GM12801 (cell line): Measurements from ENCODE around the gene FRYL.

Source experiments
- TF ChIP-seq, protein P1 (sequence below): IDR thresholded peaks from one replicate; pipeline ENCODE4 v1.5.1; 2011; ENCODE audit warnings: control low read depth; ENCODE audit not compliant: insufficient read length; ENCODE audit errors: extremely low read depth

The FRYL gene

DNA sequence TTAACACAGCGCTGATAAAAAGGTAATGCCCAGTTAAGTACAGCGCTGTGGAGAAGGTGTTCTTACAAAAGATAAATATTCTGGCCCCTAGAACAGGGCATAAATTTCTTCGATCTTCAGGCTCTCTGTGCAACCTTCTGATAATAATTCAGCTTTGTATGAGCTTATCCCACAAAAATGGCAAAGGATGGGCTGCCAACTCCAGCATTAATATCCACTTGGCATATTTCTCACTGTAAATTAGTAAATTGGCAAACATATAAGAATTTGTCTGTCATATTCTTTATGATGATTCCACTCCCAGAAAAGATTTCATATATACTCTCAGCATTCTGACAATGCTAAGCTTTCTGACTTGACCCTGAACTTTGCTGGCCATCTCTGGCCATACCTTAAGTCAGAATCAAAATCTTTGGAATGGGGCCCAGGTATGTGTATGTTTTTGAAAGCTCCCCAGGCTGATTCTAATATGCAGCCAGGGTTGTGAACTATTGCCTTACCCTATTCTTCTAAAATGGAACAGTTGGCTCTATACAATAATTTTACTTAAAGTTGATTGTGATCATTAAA, 134.8 kb downstream of the FRYL start:
- TF ChIP-seq, protein P1, sequence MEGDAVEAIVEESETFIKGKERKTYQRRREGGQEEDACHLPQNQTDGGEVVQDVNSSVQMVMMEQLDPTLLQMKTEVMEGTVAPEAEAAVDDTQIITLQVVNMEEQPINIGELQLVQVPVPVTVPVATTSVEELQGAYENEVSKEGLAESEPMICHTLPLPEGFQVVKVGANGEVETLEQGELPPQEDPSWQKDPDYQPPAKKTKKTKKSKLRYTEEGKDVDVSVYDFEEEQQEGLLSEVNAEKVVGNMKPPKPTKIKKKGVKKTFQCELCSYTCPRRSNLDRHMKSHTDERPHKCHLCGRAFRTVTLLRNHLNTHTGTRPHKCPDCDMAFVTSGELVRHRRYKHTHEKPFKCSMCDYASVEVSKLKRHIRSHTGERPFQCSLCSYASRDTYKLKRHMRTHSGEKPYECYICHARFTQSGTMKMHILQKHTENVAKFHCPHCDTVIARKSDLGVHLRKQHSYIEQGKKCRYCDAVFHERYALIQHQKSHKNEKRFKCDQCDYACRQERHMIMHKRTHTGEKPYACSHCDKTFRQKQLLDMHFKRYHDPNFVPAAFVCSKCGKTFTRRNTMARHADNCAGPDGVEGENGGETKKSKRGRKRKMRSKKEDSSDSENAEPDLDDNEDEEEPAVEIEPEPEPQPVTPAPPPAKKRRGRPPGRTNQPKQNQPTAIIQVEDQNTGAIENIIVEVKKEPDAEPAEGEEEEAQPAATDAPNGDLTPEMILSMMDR = no peak

DNA sequence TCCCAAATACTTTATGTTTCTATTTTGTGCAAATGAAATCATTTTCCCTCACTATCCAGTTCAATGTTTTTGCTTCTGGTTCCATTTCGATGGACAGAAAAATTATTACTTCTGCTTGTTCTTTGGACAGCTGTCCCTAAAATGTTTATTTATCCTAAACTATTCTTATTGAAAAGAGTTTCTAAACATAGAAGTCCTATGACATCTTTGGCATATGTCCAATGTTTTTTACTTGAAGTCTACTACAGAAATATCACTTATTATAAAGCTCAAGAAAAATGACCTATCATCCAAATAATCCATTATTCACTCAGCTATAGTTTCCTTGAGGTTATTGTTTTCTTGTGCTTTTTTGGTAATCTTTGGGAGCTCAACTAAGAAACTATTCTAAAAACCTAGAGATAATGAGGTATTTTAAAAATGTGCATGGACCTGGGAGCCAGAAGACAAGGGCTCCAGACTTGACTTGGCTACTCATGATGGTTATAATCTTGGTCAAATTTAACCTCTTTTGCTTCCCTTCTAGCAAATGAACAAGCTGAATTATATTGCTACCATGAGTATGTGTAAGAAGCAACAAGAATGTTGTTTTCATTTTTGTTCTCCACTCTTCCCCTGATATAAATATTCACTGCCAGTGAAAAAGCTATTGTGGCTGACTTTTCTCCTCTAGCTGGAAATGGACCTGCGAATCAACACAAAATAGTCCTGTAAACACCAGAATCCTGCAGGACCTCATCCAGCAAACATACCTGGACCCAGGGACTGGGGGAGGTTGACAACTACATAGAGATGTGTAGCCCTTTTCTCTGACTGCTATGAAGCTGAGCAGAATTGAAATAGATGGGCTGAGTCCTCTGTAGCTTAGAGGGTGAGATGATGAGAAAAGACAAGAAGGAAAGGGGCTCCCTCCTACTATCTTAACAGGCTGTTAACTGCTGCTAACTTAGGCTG, 137.4 kb downstream of the FRYL start:
- TF ChIP-seq, protein P1 = no peak

DNA sequence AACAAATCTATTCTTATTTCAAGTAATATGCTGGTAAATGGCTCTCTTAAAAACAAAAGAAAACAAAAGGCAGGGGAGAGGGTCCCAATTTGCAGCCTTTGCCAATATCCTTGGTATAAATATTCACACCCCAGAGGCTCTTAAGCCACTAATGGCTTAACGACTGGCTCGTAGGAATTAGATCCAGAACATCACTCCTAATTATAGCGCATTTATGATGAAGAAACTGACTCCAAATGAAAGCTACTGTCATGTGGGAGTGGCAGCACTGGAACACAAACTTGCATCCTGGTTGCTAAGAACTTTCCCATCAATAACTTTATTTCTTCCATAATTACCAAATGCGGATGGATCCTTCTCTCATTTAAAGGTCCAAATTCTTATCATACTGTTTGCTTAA, 138.7 kb downstream of the FRYL start:
- TF ChIP-seq, protein P1 = no peak

DNA sequence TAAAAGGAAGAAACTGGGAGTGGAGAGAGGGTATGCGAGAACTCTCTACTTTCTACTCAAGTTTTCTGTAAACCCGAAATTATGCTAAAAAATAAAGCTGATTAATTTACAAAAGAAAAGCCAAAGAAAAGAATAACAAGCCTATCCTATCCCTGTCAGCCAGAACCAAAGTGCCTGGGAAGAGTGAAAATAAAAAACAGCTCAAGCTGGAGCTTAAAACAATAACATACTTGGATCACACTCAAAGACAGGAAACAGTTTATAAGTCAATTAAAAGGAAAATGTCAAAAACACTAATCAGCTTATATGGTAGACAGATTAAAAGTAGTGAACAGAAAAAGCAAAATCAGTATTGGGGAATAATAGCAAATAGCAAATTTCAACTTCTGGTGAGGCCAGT, 139.4 kb downstream of the FRYL start:
- TF ChIP-seq, protein P1 = no peak

DNA sequence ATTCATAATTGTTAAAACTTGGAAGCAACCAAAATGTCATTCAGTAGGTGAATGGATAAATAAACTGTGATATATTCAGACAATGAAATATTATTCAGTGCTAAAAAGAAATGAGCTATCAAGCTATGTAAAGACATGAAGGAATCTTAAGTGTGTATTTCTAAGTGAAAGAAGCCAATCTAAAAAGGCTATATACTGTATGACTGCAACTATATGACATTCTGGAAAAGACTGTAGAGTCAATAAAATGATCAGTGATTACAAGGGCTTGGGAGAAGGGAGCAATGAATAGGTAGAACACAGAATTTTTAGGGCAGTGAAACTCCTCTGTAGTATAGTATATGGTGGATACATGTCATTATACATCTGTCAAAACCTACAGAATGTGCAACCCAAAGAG, 139.9 kb downstream of the FRYL start:
- TF ChIP-seq, protein P1 = no peak

DNA sequence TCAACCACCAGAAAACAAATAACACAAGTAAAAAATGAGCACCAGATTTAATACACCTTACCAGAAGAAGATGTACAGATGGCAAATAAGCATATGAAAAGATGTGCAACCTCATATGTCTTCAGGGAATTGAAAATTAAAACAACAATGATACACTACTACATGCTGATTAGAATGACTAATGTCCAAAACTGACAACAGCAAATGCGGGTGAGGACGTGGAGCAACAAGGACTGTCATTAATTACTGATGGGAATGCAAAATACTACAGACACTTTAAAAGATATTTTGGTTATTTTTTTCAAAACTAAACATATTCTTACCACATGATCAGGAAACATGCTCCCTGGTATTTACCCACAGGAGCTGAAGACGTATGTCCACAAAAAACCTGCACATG, 140.3 kb downstream of the FRYL start:
- TF ChIP-seq, protein P1 = no peak

DNA sequence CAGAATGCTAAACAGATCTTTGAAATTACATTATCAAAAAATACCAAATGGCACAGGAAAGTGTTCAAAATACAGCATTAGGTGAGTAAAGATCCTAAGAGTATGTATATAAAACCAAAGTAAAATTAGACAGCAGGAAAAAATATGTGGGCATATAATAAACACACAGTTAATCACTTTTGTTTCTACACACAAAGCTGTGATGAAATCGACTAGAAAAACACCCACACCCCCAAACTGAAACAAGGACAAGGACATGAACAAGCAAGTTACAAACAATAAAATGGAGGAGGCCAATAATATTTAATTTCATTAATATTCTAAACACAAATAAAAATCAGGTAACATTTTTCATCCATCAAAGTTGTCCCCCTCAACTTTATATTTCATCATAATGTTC, 143.2 kb downstream of the FRYL start:
- TF ChIP-seq, protein P1 = no peak
